Nephron progenitor cell (in vitro differentiated cells): ENCODE measurements around the gene KIF26B.
A peak's percentile ranks its signal among the peaks of the same experiment; 100 is the strongest.

Experiments used
- DNase-seq: peaks from one replicate; pipeline ENCODE4 v3.0.0; 2021
- H3K27ac Mint-ChIP-seq: 2 replicates; pipeline ENCODE4 v1.8.0; 2021; ENCODE audit warnings: mild to moderate bottlenecking, moderate library complexity, mixed read lengths
- H3K27me3 Mint-ChIP-seq: 2 replicates; pipeline ENCODE4 v1.8.0; 2021; ENCODE audit warnings: mild to moderate bottlenecking, low read depth, mixed read lengths; ENCODE audit not compliant: poor library complexity
- H3K36me3 Mint-ChIP-seq: 2 replicates; pipeline ENCODE4 v1.8.0; 2021; ENCODE audit warnings: low read depth, mixed read lengths
- H3K4me1 Mint-ChIP-seq: 2 replicates; pipeline ENCODE4 v1.8.0; 2021; ENCODE audit warnings: mixed read lengths
- H3K4me3 Mint-ChIP-seq: 2 replicates; pipeline ENCODE4 v1.8.0; 2021; ENCODE audit warnings: mild to moderate bottlenecking, moderate library complexity, mixed read lengths
- H3K9me3 Mint-ChIP-seq: 2 replicates; pipeline ENCODE4 v1.8.0; 2021; ENCODE audit warnings: mild to moderate bottlenecking, moderate library complexity, mixed read lengths
- CTCF ChIP-seq: fragments of 200-600 bp; sonication (generic); IDR thresholded peaks from 2 replicates; pipeline ENCODE4 v1.5.0; 2021; ENCODE audit warnings: antibody characterized with exemption

The KIF26B gene

GRCh38 chr1:245489838-245490237 lies 335.1 kb downstream of the KIF26B start:
- H3K36me3 Mint-ChIP-seq = peaks cover 59% of the 10 kb centered on the region
- no peak overlapping the region for H3K4me3 Mint-ChIP-seq
- peaks cover 37% of the 10 kb centered on the region for H3K9me3 Mint-ChIP-seq
- H3K27me3 Mint-ChIP-seq = no peaks in the 10 kb centered on the region
- TF ChIP-seq CTCF = no peak
- no peak for DNase-seq
- peaks cover 14% of the 10 kb centered on the region for H3K4me1 Mint-ChIP-seq
- no peak overlapping the region for H3K27ac Mint-ChIP-seq

GRCh38 chr1:245493029-245493428 lies 338.2 kb downstream of the KIF26B start:
- Mint-ChIP-seq H3K27ac (no peak overlapping the region), H3K36me3 (peaks cover 80% of the 10 kb centered on the region), H3K4me3 (no peak overlapping the region), H3K9me3 (peaks cover 60% of the 10 kb centered on the region), H3K4me1 (peaks cover 6% of the 10 kb centered on the region), H3K27me3 (no peaks in the 10 kb centered on the region)
- peak; percentile 7 for TF ChIP-seq CTCF
- no peak for DNase-seq

- TF ChIP-seq CTCF = no peak
- no peak for DNase-seq
- peaks cover 55% of the 10 kb centered on the region for H3K9me3 Mint-ChIP-seq
- peaks cover 11% of the 10 kb centered on the region for H3K4me1 Mint-ChIP-seq
- H3K27ac Mint-ChIP-seq = no peak overlapping the region
- no peaks in the 10 kb centered on the region for H3K27me3 Mint-ChIP-seq
- H3K36me3 Mint-ChIP-seq = peaks cover 67% of the 10 kb centered on the region
- H3K4me3 Mint-ChIP-seq = no peak overlapping the region
These were observed 340.9 kb downstream of the KIF26B start for GRCh38 chr1:245495681-245496080.

DNA sequence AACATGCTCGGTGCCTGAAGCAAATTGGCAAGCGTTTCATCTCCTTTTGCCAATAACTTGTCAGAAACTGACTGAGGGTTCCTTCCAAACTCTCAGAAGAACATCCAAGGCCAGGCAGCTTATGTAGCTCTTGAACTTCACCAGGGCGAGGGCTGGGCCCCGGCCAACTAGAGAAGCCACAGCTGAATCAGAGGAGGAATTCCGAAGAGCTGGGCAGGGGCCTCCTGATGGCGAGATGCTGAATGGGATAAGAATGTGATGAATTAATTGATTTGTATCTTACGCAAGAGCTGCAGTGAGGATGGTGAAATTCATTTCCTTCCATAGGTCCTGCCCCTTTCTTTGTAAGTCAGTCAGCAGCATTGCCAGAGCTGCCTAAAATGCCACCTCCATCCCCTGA lies 345.8 kb downstream of the KIF26B start:
- Mint-ChIP-seq H3K36me3 (peaks cover 30% of the 10 kb centered on the region), H3K4me1 (peaks cover 11% of the 10 kb centered on the region), H3K9me3 (peaks cover 23% of the 10 kb centered on the region), H3K4me3 (no peak overlapping the region), H3K27ac (no peak overlapping the region), H3K27me3 (no peaks in the 10 kb centered on the region)
- no peak for DNase-seq
- no peak for TF ChIP-seq CTCF

DNA sequence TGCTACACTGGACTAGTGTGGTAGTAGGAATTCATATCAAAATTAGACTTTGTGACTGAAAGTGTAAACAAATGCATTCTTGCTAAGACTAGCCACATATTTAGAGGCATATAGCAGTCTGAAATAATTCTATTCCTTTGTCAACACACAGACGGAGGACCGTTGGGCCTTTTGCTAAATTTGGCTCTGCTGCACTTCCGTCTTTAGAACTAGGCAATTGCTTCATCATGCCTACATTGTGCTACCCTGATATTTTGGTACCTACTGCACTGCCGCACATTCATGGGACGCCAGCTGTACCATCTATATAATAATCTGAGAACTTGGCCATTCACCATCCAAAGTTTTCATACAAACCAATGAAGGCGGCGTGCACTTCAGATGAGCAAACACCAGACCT lies 346.8 kb downstream of the KIF26B start:
- no peak for DNase-seq

More for the DNA sequence above, 346.8 kb downstream of the KIF26B start:
- H3K27me3 Mint-ChIP-seq = no peaks in the 10 kb centered on the region
- TF ChIP-seq CTCF = no peak
- H3K4me3 Mint-ChIP-seq = no peak overlapping the region
- peaks cover 19% of the 10 kb centered on the region for H3K36me3 Mint-ChIP-seq
- peaks cover 11% of the 10 kb centered on the region for H3K4me1 Mint-ChIP-seq
- peaks cover 13% of the 10 kb centered on the region for H3K9me3 Mint-ChIP-seq
- no peak overlapping the region for H3K27ac Mint-ChIP-seq
